Measurements from ENCODE around the gene NCLN.

NCLN gene

GRCh38 chr19:3253270-3253669, 67.5 kb downstream of the NCLN start:
- TF ChIP-seq CTCF (IDR thresholded peaks at IDR 0.05; ENCODE audit: insufficient read depth, missing control alignments) = no peak
- FAIRE-seq = no peak
- DNase-seq (ENCODE audit: insufficient read length, low spot score) = no peak

- DNase-seq (ENCODE audit: insufficient read length, low spot score) (no peak), FAIRE-seq (no peak)
- no peak for TF ChIP-seq CTCF (IDR thresholded peaks at IDR 0.05; ENCODE audit: insufficient read depth, missing control alignments)
Measured at GRCh38 chr19:3254520-3254919, 68.8 kb downstream of the NCLN start.

DNA sequence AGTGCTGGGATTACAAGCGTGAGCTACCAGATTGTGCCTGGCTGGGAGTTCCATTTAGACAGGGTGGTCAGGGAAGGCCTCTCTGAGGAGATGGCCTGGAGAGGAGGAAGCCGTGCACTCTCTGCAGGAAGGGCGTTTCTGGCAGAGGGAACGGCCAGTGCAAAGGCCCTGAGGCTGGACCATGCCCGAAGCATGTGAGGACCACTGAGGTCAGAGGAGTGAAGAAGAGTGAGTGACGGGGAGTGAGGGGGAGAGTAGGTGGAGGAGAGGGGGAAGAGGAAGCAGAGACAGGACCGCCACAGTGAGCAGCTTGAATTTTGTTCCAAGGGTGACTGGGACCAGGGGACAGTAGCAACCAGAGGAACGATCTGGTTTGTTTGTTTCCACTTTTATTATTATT, 71.3 kb downstream of the NCLN start:
- FAIRE-seq = no peak
- no peak for TF ChIP-seq CTCF (IDR thresholded peaks at IDR 0.05; ENCODE audit: insufficient read depth, missing control alignments)
- DNase-seq (ENCODE audit: insufficient read length, low spot score) = no peak
